H1 (cell line): ENCODE data around the gene COG3. TPM values are rescaled to one million over a fixed set of nuclear protein-coding genes. Genes with fewer than 3 reads are reported as not detected.

Experiments
- RNF2 ChIP-seq: fragments of 200-900, 300-1000 bp; sonication (generic); IDR thresholded peaks from 2 replicates; pipeline ENCODE4 v1.7.1; 2016; ENCODE audit warnings: borderline replicate concordance, low read depth, mild to moderate bottlenecking, antibody characterized with exemption, low read length; ENCODE audit not compliant: poor library complexity, severe bottlenecking; ENCODE audit errors: missing control alignments
- polyA plus RNA-seq, 7 experiments: library from polyadenylated mRNA; depleted of rRNA in 3 of 7; stranded (reverse) in 5 of 7; unstranded in 2 of 7; fragments of >200 nt in 5 of 7; fragments of 200-250 nt in 2 of 7; gene quantifications; 1 replicate in 5 of 7; 2 replicates in 1 of 7; 4 replicates in 1 of 7; pipeline versions ENCODE4 v1.2.1 to v1.2.3, GENCODE V29; 2011 to 2013; ENCODE audit warnings: missing spikeins in 2 of 7, mixed read lengths in 2 of 7
- total RNA-seq: library from RNA; stranded (reverse); fragmentation: NEBNext Ultra II Directional; extraction: Animal tissue kit (Norgen Biotek cat#: 25700); gene quantifications from 2 replicates; pipeline ENCODE4 v1.2.1, GENCODE V29; 2021

The COG3 gene
- total and polyA plus RNA-seq, 2 of the 8 experiments (the other 6 are each of a cell fraction or from before 2014, with no cell fraction given) = 12.7 to 13.5 TPM

- no peak for TF ChIP-seq RNF2
- TF ChIP-seq, all 59 proteins: peak for 0
These were observed 81.1 kb downstream of the COG3 start (continued) for GRCh38 chr13:45545686-45546409.
